GM18873 (cell line): Measurements from ENCODE around the gene MTERF1.
"Not testable (repeated sequence)": the region's sequence is repeated elsewhere in the genome, so short reads cannot be mapped to it uniquely, and the experiment has no call there.

ENCODE experiments used
- ATAC-seq: cut with Tn5 transposase; IDR thresholded peaks from one replicate; pipeline ENCODE4 v1.9.1; 2021; ENCODE audit warnings: mild to moderate bottlenecking, moderate library complexity, moderate number of reproducible peaks; ENCODE audit not compliant: unreplicated experiment, low FRiP score

Gene MTERF1

DNA sequence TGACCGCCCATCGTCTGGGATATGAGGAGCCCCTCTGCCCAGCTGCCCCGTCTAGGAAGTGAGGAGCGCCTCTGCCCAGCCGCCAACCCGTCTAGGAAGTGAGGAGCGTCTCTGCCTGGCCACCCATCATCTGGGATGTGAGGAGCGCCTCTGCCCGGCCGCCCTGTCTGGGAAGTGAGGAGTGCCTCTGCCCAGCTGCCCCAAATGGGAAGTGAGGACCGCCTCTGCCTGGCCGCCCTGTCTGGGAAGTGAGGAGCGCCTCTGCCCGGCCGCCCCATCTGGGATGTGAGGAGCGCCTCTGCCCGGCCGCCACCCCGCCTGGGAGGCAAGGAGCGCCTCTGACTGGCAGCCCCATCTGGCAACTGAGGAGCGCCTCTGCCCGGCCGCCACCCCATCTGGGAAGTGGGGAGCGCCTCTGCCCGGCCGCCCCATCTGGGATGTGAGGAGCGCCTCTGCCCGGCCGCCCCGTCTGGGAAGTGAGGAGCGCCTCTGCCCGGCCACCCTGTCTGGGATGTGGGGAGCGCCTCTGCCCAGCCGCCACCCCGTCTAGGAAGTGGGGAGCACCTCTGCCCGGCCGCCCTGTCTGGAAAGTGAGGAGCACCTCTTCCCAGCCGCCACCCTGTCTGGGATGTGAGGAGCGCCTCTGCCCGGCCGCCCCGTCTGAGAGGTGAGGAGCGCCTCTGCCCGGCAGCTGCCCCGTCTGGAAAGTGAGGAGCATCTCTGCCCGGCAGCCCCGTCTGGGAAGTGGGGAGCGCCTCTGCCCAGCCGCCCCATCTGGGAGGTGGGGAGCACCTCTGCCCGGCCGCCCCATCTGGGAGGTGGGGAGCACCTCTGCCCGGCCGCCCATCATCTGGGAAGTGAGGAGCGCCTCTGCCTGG lies 7.1 kb upstream of the MTERF1 start:
- not testable (repeated sequence) for ATAC-seq

DNA sequence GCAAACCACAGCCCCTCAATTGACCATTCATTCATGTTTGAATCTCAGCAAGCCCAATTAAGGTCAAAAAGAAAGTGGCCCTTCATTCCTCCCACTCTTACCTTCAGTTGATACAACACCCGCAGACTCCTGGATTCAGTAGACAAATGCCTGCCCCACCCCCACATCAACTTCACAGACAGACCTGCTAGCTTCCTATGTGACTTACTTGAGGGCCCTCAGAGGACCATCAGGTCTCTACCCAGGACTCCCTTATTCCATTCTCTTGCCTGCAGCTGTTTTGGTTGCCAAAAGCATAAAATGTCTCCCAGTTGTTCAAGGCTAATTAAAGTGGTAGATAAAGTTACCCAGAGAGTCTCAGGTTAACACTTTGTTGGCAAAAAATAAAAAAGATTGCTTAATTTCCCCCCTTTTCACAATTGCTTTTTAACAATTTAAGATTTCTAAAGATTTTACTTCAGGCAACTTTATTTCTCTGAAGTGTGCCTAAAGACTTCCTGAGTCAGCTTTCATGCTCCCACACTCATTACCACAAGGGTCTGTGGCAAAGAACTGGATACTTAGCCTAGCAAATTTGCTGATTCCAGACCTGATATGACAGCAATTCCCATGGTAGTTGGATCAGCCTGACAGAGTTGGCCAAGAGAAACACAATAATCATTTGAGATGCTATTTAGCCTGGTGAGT lies 3.3 kb upstream of the MTERF1 start:
- no peak for ATAC-seq

DNA sequence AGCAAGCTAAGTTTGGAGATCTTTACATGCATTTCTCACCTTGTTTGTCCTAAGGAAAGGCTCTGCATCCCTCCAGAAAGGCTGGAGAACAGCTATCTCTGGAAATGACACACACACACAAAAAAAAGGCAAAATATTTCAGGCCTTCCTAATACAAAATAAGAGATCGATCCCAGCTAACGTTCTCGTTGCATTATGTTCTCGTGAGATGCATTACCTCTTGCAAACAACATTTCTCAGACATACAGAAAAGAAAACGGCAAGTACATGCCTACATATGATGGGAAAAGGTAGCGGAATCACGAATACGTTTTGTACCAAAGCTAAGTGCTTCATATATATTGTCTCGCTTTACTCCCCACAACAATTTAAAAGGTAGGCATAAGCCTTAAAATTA lies 488 bp downstream of the MTERF1 start:
- ATAC-seq: no peak

DNA sequence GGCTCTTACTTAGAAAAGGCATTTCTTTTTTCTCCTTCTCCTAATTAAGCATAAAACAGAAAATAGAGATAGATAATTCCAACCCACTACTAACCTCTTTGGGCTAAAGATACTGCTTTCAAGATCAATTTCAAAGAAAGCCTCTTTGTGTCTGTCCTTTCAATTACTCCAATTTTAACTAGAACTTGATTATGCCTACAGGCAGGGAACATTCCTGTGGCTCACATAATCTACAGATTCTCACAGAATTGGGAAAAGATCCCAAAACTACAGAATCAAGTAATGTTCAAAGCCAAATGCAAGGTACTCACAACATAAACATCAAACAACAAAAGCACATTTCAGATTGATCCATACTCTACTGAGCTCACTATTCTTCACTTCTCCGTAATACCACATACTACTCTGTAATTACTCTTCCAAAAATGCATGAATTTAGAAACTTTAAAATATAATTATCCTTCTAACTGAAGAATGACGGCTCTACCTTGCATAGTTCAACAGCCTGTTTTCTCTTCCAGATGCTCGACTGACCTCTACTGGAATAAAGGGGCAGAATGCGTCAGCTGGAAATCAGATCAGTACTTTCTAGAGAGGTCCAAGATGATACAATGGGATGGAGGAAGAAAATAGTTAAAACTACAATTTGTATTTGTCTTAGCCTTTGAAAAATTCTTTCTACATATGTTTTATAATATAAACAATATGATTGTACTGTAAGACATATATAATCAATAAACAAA lies 3.9 kb downstream of the MTERF1 start:
- no peak for ATAC-seq

DNA sequence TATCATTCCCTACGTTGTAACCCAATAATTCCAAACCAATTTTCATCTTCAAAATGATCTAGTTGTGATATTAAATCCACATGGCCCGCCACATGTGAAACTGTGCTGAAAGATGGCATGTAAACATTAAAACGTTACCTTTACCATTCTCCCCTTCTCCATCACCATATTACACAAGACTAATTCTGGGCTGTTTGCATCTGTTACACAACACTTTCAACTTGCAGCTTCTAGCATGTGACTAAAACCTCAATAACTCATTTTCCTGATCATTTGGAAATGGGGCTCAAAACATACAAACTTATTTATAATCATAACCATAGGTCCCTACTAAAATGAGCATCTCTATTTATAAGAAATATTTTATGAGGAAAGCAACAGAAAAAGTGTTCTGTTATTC lies 4.7 kb downstream of the MTERF1 start:
- no peak for ATAC-seq

DNA sequence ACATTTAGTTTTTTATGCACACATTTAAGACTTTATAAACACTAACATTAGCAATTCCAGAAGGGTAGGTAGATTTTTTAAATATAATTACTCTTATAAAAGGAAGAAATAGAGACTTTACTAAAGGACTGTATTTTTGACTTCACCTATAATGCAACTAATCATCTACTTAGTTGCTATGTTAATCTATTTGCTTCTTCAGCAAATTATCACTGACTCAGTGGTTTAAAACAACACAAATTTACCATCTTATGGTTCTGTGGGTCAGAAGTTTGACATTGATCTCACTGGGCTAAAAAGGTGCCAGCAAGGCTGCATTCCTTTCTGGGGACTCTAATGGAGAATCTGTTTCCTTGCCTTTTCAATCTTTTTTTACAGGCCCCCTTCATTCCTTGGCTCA lies 7.6 kb downstream of the MTERF1 start:
- no peak for ATAC-seq

DNA sequence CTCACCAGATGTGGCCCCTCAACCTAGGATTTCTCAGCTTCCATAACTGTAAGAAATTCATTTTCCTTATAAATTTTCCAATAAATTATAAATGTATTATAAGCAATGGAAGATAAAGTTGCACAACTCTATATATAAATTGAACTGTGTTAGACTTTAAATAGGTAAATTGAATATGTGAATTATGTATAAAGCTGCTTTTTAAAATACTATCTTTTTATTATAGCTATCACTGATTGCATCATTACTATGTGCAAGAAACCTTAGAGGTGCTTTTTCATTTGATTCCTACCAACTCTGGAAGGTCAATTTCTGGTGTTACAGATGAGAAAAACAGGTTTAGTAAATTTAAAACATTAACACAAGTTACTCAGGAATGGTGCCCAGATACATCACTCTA lies 8.4 kb downstream of the MTERF1 start:
- no peak for ATAC-seq

DNA sequence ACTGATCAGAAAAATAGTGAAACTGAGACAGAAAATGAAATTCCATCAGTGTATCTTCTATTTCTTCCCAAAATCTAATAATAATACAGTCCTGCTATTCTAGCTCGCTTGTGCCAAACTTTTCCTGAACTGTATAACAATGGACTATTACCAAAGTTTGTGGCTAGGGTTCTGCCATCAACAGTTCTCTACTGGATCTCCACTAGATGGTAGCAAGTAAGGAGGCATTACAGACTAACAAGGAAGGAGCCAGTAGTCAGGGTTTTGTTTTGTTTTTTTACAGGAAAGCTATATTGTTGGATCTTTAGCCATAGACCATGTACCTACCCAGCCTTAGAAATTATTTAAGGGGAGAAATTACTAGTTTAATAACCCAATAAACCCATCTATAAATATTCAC lies 10.8 kb downstream of the MTERF1 start:
- ATAC-seq: no peak

DNA sequence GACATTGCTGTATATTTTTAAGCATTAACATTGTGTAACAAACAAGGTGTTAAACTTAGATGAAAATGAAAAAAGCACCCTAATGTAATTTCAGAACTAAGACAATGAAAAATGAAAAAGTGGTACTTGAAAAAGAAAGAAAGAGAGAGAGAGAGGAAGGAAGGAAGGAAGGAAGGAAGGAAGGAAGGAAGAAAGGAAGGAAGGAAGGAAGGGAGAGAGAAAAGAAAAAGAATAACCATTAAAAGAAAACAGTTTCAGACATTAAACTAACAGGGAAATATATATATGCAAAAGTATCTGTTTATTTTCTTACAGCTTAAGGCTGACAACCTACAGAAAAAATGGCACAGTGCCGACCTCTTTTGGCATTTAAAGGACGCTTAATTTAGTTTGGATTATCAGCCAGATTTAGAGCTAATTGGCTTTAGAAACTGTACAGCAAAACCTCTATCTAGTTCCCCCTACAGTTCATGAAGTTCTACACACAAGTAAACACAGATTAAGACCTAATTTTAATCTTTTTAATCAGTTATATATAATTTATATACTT lies 13.8 kb downstream of the MTERF1 start:
- no peak for ATAC-seq

DNA sequence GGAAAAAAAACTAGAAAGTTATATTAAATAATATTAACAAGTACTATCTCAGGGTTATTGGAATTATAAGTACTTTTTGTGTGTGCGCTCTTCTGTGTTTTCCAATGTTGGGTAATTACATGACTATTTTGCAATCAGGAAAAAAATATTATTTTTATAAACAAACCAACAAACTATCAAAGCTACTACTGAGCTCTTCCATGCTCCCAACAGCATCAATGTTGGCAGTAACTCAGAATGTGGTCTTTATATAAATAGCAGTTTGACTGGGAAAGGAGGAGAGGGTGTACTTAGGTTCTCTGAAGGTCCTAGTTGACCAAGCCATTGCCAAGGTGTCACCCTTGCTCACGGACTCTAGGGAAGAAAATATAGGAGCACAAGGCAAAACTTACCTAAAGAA lies 15.0 kb downstream of the MTERF1 start:
- no peak for ATAC-seq

DNA sequence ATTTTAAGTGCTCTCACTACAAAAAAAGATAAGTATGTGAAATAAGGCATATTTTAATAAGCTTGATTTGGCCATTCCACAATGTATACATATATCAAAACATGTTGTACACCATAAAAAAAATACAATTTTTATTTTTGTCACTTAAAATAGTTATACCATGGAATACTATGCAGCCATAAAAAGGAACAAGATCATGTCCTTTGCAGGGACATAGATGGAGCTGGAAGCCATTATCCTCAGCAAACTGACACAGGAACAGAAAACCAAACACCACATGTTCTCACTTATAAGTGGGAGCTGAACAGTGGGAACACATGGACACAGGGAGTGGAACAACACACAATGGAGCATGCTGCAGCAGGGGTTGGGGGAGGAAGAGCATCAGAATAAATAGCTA lies 15.9 kb downstream of the MTERF1 start:
- ATAC-seq: not testable (repeated sequence)

DNA sequence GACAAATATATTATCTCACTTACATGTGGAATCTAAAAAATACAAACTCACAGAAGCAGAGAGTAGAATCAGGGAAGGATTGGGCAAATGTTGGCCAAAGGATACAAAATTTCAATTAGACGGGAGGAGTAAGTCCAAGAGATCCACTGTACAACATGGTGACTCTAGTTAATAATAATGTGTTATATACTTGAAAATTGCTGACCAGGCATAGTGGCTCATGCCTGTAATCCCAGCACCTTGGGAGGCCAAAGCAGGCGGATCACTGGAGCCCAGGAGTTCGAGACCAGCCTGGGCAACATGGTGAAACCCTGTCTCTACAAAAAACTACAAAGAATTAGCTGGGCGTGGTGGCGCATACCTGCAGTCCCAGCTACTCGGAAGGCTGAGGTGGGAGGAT lies 16.4 kb downstream of the MTERF1 start:
- ATAC-seq: no peak

DNA sequence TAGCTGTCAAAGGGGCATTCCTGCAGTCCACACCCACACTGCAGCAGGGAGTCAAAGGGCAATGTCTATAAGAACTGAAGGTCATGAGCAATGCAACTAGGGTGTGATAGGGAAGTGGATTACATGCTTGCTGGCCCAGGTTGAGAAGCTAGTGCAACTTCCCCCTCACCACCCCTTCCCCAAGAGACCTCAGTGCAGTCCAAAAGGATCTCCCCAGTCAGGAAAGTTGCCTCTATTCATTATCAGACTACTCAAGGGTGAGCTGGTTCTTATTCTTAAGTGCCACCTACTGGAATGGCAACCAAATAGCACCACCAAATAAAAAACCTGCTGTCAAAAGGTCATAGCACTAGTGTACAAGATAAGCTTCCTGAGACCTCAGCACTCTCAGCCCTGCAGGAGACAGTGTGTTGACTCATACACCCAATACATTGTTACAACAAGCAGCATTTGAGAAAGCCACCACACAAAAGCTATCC lies 28.2 kb downstream of the MTERF1 start:
- ATAC-seq: peak; percentile 62

DNA sequence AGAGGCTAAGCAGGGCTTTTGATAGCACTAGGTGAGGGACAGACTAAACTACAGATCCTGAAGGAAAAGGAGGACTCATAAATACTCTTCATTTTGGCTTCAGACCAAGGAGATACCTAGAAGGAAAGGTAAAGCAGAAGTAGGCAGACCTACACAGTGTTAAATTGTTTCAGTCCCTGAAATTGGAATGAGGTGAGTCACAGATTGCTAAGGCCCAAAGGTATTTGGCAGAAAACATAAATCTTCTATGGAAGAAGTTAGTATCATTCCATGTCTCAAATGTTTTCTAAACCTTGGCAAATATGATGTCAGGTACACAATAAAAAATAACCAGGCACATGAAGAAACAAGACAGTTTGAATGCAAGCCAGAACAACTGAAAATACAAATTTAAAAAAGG lies 30.0 kb downstream of the MTERF1 start:
- no peak for ATAC-seq

DNA sequence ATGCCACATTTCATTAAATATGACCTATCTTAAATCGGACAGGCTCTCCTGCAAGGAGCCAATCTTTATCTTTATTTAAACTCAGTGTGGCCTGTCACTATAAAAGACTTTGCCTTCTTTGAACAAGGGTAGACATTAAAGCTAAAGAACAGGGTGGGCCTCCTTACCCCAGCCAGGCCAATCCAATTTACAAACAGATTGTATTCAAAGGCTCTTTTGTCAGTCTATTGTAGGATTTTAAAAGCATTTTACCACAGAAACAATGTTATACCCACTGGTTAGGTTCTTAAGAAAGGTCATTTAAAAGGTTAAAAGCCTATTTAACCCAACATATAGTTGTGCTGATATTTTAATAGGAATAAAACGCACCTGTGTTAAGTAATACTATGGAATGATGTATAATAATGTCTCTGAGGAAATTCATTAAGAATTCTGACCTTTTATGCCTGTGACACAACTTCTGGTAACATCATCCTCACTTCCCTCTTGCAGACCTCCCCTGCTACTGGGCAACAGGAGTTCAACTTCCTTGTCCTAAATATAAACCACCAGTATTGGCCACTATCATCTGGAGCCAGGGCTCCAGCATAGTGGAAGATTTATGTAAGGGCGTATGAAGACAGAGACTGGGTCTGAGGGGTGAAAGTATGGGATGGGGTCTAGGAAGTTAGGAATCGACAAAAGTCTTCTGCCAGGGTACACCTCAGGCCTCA lies 32.5 kb downstream of the MTERF1 start:
- ATAC-seq: no peak

DNA sequence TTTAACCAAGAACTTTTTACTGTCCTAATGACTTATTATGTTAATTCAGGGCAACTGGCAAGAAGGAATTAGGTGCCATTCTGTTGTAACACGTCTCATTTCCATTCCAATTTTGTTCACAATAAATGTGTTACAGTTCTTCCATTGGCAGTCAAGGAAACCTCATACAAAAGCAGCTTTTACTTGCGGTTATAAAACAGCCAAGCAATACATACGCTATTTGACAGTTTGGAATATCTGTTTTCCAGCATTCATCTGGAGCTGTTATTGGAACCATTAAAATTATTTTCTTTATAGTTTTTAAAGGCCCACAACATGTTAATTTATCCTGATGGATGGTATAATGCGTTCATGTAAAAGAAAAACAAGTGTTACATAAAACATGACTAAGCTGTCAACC lies 33.3 kb downstream of the MTERF1 start:
- ATAC-seq: no peak

DNA sequence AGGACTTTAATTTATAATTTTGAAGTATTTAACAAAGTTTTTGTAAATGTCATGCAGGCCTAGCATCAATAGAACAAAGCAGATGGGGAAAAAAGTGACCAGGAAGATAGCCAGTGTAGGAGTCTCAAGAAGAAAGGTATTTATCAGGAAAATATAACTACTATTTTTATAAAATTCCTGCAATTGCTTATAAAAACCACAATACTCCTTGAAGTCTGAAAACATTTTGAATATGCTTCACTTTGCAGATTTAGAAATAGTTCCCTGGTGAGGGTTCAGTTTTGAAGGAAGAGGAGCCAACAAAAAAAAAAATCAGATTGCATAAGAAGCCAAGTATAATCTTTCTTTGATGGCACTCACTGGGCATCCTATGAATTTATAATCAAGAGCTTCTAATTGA lies 34.1 kb downstream of the MTERF1 start:
- no peak for ATAC-seq

DNA sequence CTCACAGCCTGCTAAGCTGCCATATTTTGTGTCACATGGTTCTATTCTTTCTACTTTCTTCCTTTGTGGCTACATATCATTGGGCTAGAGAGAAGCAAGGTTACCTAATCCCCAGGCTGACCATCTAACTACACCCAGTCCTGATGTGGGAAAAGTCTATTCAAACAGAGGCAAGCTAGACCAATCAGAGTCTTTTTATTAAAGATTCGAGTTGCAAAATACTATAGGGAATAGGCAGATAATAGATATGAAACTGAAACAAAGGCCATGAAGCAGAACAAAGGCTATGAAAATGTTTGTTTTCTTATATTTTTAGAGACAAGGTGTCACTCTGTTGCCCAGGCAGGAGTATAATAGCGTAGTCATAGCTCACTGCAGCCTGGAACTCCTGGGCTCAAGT lies 36.7 kb downstream of the MTERF1 start:
- peak; percentile 75 for ATAC-seq

DNA sequence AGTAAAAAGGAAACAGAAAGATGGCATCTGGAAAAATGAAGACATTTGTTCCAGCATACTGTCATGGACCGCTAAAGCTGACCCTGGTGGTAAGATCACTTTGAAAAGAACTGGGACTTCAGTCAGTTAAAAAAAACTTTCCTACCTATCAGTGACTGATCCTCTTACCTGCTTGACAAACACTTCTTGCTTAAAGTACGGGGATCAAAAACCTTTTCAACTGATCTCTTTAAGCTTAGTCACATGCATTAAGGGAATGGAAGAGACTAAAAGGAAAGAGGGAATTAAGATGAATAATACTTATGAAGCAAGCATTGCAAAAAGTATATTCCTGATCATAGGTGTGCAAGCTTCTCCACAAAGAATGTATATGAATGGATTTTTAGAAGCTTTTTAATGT lies 42.1 kb downstream of the MTERF1 start:
- no peak for ATAC-seq

DNA sequence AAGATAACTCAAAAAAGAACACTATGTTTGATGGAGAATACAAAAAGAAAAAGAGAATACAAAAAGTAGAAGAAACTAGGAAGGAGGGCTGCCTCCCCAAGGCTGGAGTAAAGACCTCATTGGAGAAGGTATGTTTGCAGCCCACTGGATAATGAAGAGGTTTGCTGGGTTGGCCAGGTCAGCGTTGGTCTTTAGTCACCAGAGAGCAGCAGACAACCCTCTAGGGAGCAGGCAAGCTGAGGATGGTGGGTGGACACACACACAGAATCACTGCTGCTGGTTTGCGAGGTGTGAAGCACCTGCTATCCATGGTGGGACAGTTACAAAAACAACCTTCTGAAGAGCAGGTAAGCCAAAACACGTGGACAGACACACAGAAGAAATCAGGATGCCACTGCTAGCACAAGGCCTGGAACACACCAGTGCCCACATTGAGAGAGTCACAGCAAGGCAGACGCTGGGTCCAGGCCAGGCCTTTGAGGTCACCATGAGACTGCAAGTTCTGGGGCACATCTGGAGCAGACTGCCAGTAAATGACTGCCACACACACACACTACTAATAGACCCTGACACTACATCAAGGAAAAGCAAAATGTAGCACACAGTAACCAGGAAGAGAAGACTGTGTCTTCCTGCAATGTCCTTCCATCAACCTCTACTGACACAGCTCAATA lies 43.0 kb downstream of the MTERF1 start:
- ATAC-seq: no peak
